SK-N-SH (cell line): ENCODE measurements around the gene DSG3.

Source experiments
- CTCF ChIP-seq: fragments of 200-600 bp; sonication (generic); IDR thresholded peaks from 2 replicates; pipeline ENCODE4 v1.6.1; 2017; ENCODE audit warnings: antibody characterized with exemption, mild to moderate bottlenecking, moderate library complexity
- EZH2phosphoT487 ChIP-seq: fragments of 200-600 bp; sonication (generic); IDR thresholded peaks from 2 replicates; pipeline ENCODE4 v1.6.1; 2017; ENCODE audit warnings: low read depth, mixed run types, mild to moderate bottlenecking, antibody characterized with exemption, moderate library complexity, borderline replicate concordance
- MXI1 ChIP-seq: IDR thresholded peaks from 2 replicates; pipeline ENCODE4 v1.6.1; 2012; ENCODE audit warnings: mild to moderate bottlenecking, low read depth, low read length, improper control_type of control experiment
- PBX3 ChIP-seq: IDR thresholded peaks from 2 replicates; pipeline ENCODE4; 2012
- REST ChIP-seq: IDR thresholded peaks from 2 replicates; pipeline ENCODE4 v1.6.1; 2012; ENCODE audit warnings: mild to moderate bottlenecking, low read depth, low read length, moderate library complexity

GRCh38 chr18:31483396-31483795 is 35.9 kb downstream of the DSG3 start:
- no peak for TF ChIP-seq CTCF
- TF ChIP-seq PBX3: no peak
- no peak for TF ChIP-seq REST
- TF ChIP-seq MXI1: no peak
- no peak for TF ChIP-seq EZH2phosphoT487
